ENCODE measurements around the gene C6orf15. TPM values are rescaled to one million over a fixed set of nuclear protein-coding genes. Genes with fewer than 3 reads are reported as not detected.

Gene C6orf15
- total RNA-seq, 1 experiment from 2014 or later: not detected

DNA sequence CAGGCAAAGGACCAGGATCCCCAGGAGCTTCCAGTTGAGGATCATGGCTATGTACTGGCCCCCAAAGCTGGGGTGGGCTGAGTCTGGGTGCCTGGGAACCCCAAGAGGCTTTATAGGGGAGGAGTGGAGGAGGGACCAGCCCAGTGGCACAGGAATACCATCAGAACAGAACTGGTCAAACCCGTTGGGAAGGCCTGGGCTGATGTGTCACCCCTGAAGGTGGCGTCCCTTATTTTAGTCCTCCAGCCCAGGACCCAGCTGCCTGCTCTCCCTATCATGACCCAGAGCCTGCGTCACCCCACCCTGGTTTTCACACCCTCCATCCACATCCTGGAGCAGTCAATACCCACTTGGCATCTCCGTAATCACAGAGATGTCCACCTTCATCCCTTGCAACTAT is 26.6 kb upstream of the C6orf15 start, which contains the start of gene PSORS1C2:
PSORS1C2 (minus strand) TSS at position 85 of the 400 bp plus-strand sequence; CDS start at position 45, 40 bp downstream.
- ChIA-PET POLR2A (no interaction called here), CTCF (interaction anchor here (0.9 to 1.0 kb wide), 2 partner anchors 10 to 58 kb away, joined by 3 read pairs; no protein-coding TSS in a partner anchor)
- Histone ChIP-seq H3K4me1 (0 out of 2 replicates have a peak, but pooled peaks cover 3% of the 10 kb centered on the region), H3K4me3 (ENCODE audit: low read depth, low read length) (no peak within 1 kb of the TSS), H3K27me3 (replicated peaks; ENCODE audit: control insufficient read depth, insufficient read depth, low read length) (no peaks in the 10 kb centered on the region), H3K9me3 (no peaks in the 10 kb centered on the region), H3K36me3 (ENCODE audit: control insufficient read depth, insufficient read depth, low read length) (no peaks in the 10 kb centered on the region)
- Mint-ChIP-seq H3K36me3 (ENCODE audit: insufficient read depth, unreplicated experiment) (no peaks in the 10 kb centered on the region), H3K27me3 (ENCODE audit: insufficient read depth, unreplicated experiment) (no peaks in the 10 kb centered on the region), H3K27ac (ENCODE audit: unreplicated experiment) (no peak within 1 kb of the TSS), H3K9me3 (ENCODE audit: unreplicated experiment) (no peaks in the 10 kb centered on the region), H3K4me1 (ENCODE audit: low read depth, unreplicated experiment) (peaks cover 13% of the 10 kb centered on the region), H3K4me3 (ENCODE audit: unreplicated experiment) (no peak within 1 kb of the TSS)
- TF ChIP-seq, protein P1, sequence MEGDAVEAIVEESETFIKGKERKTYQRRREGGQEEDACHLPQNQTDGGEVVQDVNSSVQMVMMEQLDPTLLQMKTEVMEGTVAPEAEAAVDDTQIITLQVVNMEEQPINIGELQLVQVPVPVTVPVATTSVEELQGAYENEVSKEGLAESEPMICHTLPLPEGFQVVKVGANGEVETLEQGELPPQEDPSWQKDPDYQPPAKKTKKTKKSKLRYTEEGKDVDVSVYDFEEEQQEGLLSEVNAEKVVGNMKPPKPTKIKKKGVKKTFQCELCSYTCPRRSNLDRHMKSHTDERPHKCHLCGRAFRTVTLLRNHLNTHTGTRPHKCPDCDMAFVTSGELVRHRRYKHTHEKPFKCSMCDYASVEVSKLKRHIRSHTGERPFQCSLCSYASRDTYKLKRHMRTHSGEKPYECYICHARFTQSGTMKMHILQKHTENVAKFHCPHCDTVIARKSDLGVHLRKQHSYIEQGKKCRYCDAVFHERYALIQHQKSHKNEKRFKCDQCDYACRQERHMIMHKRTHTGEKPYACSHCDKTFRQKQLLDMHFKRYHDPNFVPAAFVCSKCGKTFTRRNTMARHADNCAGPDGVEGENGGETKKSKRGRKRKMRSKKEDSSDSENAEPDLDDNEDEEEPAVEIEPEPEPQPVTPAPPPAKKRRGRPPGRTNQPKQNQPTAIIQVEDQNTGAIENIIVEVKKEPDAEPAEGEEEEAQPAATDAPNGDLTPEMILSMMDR (IDR thresholded peaks at IDR 0.05; ENCODE audit: insufficient read depth in 1 of 2, low read depth in 1 of 2, low read length in 1 of 2, severe bottlenecking in 1 of 2, unreplicated experiment in 1 of 2): no peak
- no TSS peak for BruUV-seq (replicated peaks)
- DNase-seq: no peak
- intact Hi-C loops (cut with micrococcal nuclease; ENCODE audit: unreplicated experiment): no loop called here

GRCh38 chr6:31135710-31136109 is 23.3 kb upstream of the C6orf15 start:
- H3K4me1 Mint-ChIP-seq (ENCODE audit: low read depth, unreplicated experiment): peaks cover 13% of the 10 kb centered on the region
- no peaks in the 10 kb centered on the region for H3K27me3 ChIP-seq (replicated peaks; ENCODE audit: control insufficient read depth, insufficient read depth, low read length)
- H3K27ac Mint-ChIP-seq (ENCODE audit: unreplicated experiment): no peak overlapping the region
- H3K9me3 ChIP-seq: no peaks in the 10 kb centered on the region
- no peak for DNase-seq
- no peaks in the 10 kb centered on the region for H3K9me3 Mint-ChIP-seq (ENCODE audit: unreplicated experiment)
- no peak overlapping the region for H3K4me3 ChIP-seq (ENCODE audit: low read depth, low read length)
- H3K36me3 Mint-ChIP-seq (ENCODE audit: insufficient read depth, unreplicated experiment): no peaks in the 10 kb centered on the region
- H3K4me3 Mint-ChIP-seq (ENCODE audit: unreplicated experiment): no peak overlapping the region
- H3K4me1 ChIP-seq: 0 out of 2 replicates have a peak, but pooled peaks cover 3% of the 10 kb centered on the region
- TF ChIP-seq, protein P1 (IDR thresholded peaks at IDR 0.05; ENCODE audit: insufficient read depth in 1 of 2, low read depth in 1 of 2, low read length in 1 of 2, severe bottlenecking in 1 of 2, unreplicated experiment in 1 of 2): no peak
- ChIA-PET POLR2A (no interaction called here), CTCF (interaction anchor here (2.1 kb wide), 1 partner anchor 57 kb away, joined by 5 read pairs; no protein-coding TSS in a partner anchor)
- intact Hi-C loops (cut with micrococcal nuclease; ENCODE audit: unreplicated experiment): loop anchor here (2.0 kb wide), 1 partner anchor 231 kb away; no protein-coding TSS in a partner anchor
- H3K36me3 ChIP-seq (ENCODE audit: control insufficient read depth, insufficient read depth, low read length): no peaks in the 10 kb centered on the region
- H3K27me3 Mint-ChIP-seq (ENCODE audit: insufficient read depth, unreplicated experiment): no peaks in the 10 kb centered on the region
- no TSS peak for BruUV-seq (replicated peaks)

GRCh38 chr6:31132806-31133205 is 20.4 kb upstream of the C6orf15 start:
- TF ChIP-seq, protein P1 (IDR thresholded peaks at IDR 0.05; ENCODE audit: insufficient read depth in 1 of 2, low read depth in 1 of 2, low read length in 1 of 2, severe bottlenecking in 1 of 2, unreplicated experiment in 1 of 2): no peak
- CTCF ChIA-PET: no interaction called here

More at GRCh38 chr6:31132806-31133205, 20.4 kb upstream of the C6orf15 start:
- no peak for DNase-seq
- intact Hi-C loops (cut with micrococcal nuclease; ENCODE audit: unreplicated experiment): no loop called here
- H3K4me1 ChIP-seq: 0 out of 2 replicates have a peak, but pooled peaks cover 2% of the 10 kb centered on the region
- Mint-ChIP-seq H3K4me3 (ENCODE audit: unreplicated experiment) (no peak overlapping the region), H3K36me3 (ENCODE audit: insufficient read depth, unreplicated experiment) (peaks cover 4% of the 10 kb centered on the region), H3K27ac (ENCODE audit: unreplicated experiment) (no peak overlapping the region), H3K4me1 (ENCODE audit: low read depth, unreplicated experiment) (peaks cover 6% of the 10 kb centered on the region), H3K9me3 (ENCODE audit: unreplicated experiment) (no peaks in the 10 kb centered on the region), H3K27me3 (ENCODE audit: insufficient read depth, unreplicated experiment) (peaks cover 6% of the 10 kb centered on the region)
- H3K36me3 ChIP-seq (ENCODE audit: control insufficient read depth, insufficient read depth, low read length): no peaks in the 10 kb centered on the region
- POLR2A ChIA-PET: no interaction called here
- H3K9me3 ChIP-seq: no peaks in the 10 kb centered on the region
- H3K27me3 ChIP-seq (replicated peaks; ENCODE audit: control insufficient read depth, insufficient read depth, low read length): no peaks in the 10 kb centered on the region
- H3K4me3 ChIP-seq (ENCODE audit: low read depth, low read length): no peak overlapping the region
- no TSS peak for BruUV-seq (replicated peaks)

All from Caco-2 (cell line).